ENCODE data around the gene IFITM1. TPM values are rescaled to one million over a fixed set of nuclear protein-coding genes. Genes with fewer than 3 reads are reported as not detected.
A peak's percentile ranks its signal among the peaks of the same experiment; 100 is the strongest.

Gene IFITM1
- total and polyA plus RNA-seq, 10 donors, result 314 to 670 (median 496) TPM

GRCh38 chr11:350723-351255, 36.9 kb downstream of the IFITM1 start:
- 38 to 51% (median 46%) methylated on average over 18 of the region's 18 CpGs for WGBS, 5 donors
- H3K27me3 ChIP-seq (replicated peaks in 1 of 7), result no peaks in the 10 kb centered on the region
- intact Hi-C loops (cut with DNase I; ENCODE audit: low total_unique reads), result no loop called here

GRCh38 chr11:351411-351810, 37.6 kb downstream of the IFITM1 start:
- no peak for TF ChIP-seq POLR2AphosphoS5 (IDR thresholded peaks at IDR 0.05)
- TF ChIP-seq POLR2A (IDR thresholded peaks at IDR 0.05), result no peak
- TF ChIP-seq CTCF (IDR thresholded peaks at IDR 0.05 in 8 of 11, conservative IDR thresholded peaks at IDR 0.05 in 3 of 11), result no peak
- intact Hi-C loops (cut with DNase I; ENCODE audit: low total_unique reads), result no loop called here

More at GRCh38 chr11:350723-351255, 36.9 kb downstream of the IFITM1 start:
- Histone ChIP-seq H3K27ac (peak overlapping the region in 7 of 8 donors; percentile 38 to 76 (median 68)), H3K9me3 (no peaks in the 10 kb centered on the region), H3K36me3 (no peaks in the 10 kb centered on the region), H3K4me1 (peaks cover 7 to 67% (median 47%) of the 10 kb centered on the region in 6 donors), H3K4me3 (peak overlapping the region in 1 of 8 donors; percentile 2)
- DNase-seq, result peak; percentile 69
- TF ChIP-seq POLR2A (IDR thresholded peaks at IDR 0.05) (no peak), CTCF (IDR thresholded peaks at IDR 0.05 in 8 of 11, conservative IDR thresholded peaks at IDR 0.05 in 3 of 11) (no peak), POLR2AphosphoS5 (IDR thresholded peaks at IDR 0.05) (peak in 1 of 3 donors; percentile 51)

GRCh38 chr11:352456-353031, 38.7 kb downstream of the IFITM1 start:
- peaks cover 7 to 70% (median 49%) of the 10 kb centered on the region in 6 donors for H3K4me1 ChIP-seq
- H3K36me3 ChIP-seq, result no peaks in the 10 kb centered on the region
- no peak for TF ChIP-seq CTCF (IDR thresholded peaks at IDR 0.05 in 8 of 11, conservative IDR thresholded peaks at IDR 0.05 in 3 of 11)
- TF ChIP-seq POLR2AphosphoS5 (IDR thresholded peaks at IDR 0.05), result no peak
- TF ChIP-seq POLR2A (IDR thresholded peaks at IDR 0.05), result no peak
- intact Hi-C loops (cut with DNase I; ENCODE audit: low total_unique reads), result no loop called here
- H3K27ac ChIP-seq, result peak overlapping the region; percentile 60 to 99 (median 97)
- WGBS, 5 donors, result 75 to 84% (median 81%) methylated on average over 12 of the region's 12 CpGs
- no peak overlapping the region for H3K4me3 ChIP-seq
- no peaks in the 10 kb centered on the region for H3K27me3 ChIP-seq (replicated peaks in 1 of 7)
- peak; percentile 54 for DNase-seq
- no peaks in the 10 kb centered on the region for H3K9me3 ChIP-seq

More at GRCh38 chr11:351411-351810, 37.6 kb downstream of the IFITM1 start:
- Histone ChIP-seq H3K27ac (peak overlapping the region in 6 of 8 donors; percentile 38 to 76 (median 69)), H3K4me3 (no peak overlapping the region), H3K27me3 (replicated peaks in 1 of 7) (no peaks in the 10 kb centered on the region), H3K36me3 (no peaks in the 10 kb centered on the region), H3K4me1 (peaks cover 7 to 70% (median 49%) of the 10 kb centered on the region in 6 donors), H3K9me3 (no peaks in the 10 kb centered on the region)
- 94 to 96% (median 95%) methylated on average over 14 of the region's 14 CpGs for WGBS, 5 donors
- DNase-seq, result peak; percentile 65

- no peak overlapping the region for H3K4me3 ChIP-seq
- peak; percentile 62 to 75 (median 62) for TF ChIP-seq POLR2AphosphoS5 (IDR thresholded peaks at IDR 0.05)
- no peak for TF ChIP-seq POLR2A (IDR thresholded peaks at IDR 0.05)
- no peak for TF ChIP-seq CTCF (IDR thresholded peaks at IDR 0.05 in 8 of 11, conservative IDR thresholded peaks at IDR 0.05 in 3 of 11)
- H3K27ac ChIP-seq, result peak overlapping the region; percentile 60 to 99 (median 97)
- WGBS, 5 donors, result 45 to 64% (median 46%) methylated on average over 16 of the region's 16 CpGs
- no peaks in the 10 kb centered on the region for H3K27me3 ChIP-seq (replicated peaks in 1 of 7)
- peaks cover 7 to 63% (median 47%) of the 10 kb centered on the region in 6 donors for H3K4me1 ChIP-seq
- DNase-seq, result peak; percentile 83
- no peaks in the 10 kb centered on the region for H3K9me3 ChIP-seq
- H3K36me3 ChIP-seq, result no peaks in the 10 kb centered on the region
- intact Hi-C loops (cut with DNase I; ENCODE audit: low total_unique reads), result no loop called here
These were observed 39.5 kb downstream of the IFITM1 start for GRCh38 chr11:353179-353873.
